SU-DHL-6 (cell line): Measurements from ENCODE around the gene PNN.
"Not testable (repeated sequence)": the region's sequence is repeated elsewhere in the genome, so short reads cannot be mapped to it uniquely, and the experiment has no call there.

Experiments
- H2AFZ ChIP-seq: fragments of 200-600 bp; sonication (generic); 2 replicates; pipeline ENCODE4 v1.6.1; 2014; ENCODE audit warnings: low read depth, mild to moderate bottlenecking, moderate library complexity, mixed read lengths, antibody characterized with exemption, low read length; ENCODE audit not compliant: severe bottlenecking
- H3F3A ChIP-seq: fragments of 200-600 bp; shearing (Covaris generic); 2 replicates; pipeline ENCODE4 v1.6.0; 2016; ENCODE audit warnings: antibody characterized with exemption, mild to moderate bottlenecking; ENCODE audit not compliant: insufficient read depth
- H3K27ac ChIP-seq: fragments of 200-600 bp; sonication (generic); 2 replicates; pipeline ENCODE4 v1.5.1; 2016; ENCODE audit warnings: low read depth, mild to moderate bottlenecking, low read length, moderate library complexity, mixed read lengths
- H3K27me3 ChIP-seq: fragments of 200-600 bp; sonication (generic), shearing (Covaris generic); 2 replicates; pipeline ENCODE4 v1.6.0; 2014; ENCODE audit warnings: mild to moderate bottlenecking, low read length
- H3K36me3 ChIP-seq: fragments of 200-600 bp; sonication (generic); 2 replicates; pipeline ENCODE4 v1.6.1; 2014; ENCODE audit warnings: mild to moderate bottlenecking, low read length, mixed read lengths
- H3K4me2 ChIP-seq: fragments of 300-600, 200-600 bp; shearing (Covaris generic), sonication (generic); 2 replicates; pipeline ENCODE4 v1.6.0; 2014; ENCODE audit warnings: low read length, low read depth, mild to moderate bottlenecking; ENCODE audit not compliant: poor library complexity, severe bottlenecking
- H3K4me3 ChIP-seq: fragments of 200-600 bp; sonication (generic); 2 replicates; pipeline ENCODE4 v1.5.1; 2014; ENCODE audit warnings: antibody characterized with exemption, low read length, mild to moderate bottlenecking, mixed read lengths; ENCODE audit not compliant: insufficient read depth, poor library complexity, severe bottlenecking
- H3K79me2 ChIP-seq: fragments of 200-600 bp; sonication (generic); 2 replicates; pipeline ENCODE4 v1.6.1; 2014; ENCODE audit warnings: mild to moderate bottlenecking, low read length, moderate library complexity; ENCODE audit not compliant: insufficient read depth
- H3K9ac ChIP-seq: fragments of 200-600 bp; sonication (generic); 2 replicates; pipeline ENCODE4 v1.7.0; 2014; ENCODE audit warnings: mild to moderate bottlenecking, low read length
- H3K9me2 ChIP-seq: fragments of 200-600 bp; sonication (generic); replicated peaks from 2 replicates; pipeline ENCODE4 v1.6.1; 2014; ENCODE audit warnings: low read length; ENCODE audit not compliant: insufficient read depth
- H3K9me3 ChIP-seq: fragments of 200-600 bp; sonication (generic); 2 replicates; pipeline ENCODE4 v1.6.1; 2014; ENCODE audit warnings: low read length, mixed read lengths; ENCODE audit not compliant: insufficient read depth
- H4K20me1 ChIP-seq: fragments of 200-600 bp; sonication (generic); 2 replicates; pipeline ENCODE4 v1.6.1; 2014; ENCODE audit warnings: low read depth, mild to moderate bottlenecking, antibody characterized with exemption, low read length, moderate library complexity, mixed read lengths
- CTCF ChIP-seq: fragments of 200-600 bp; sonication (generic); IDR thresholded peaks from one replicate; pipeline ENCODE4 v1.5.1; 2017; ENCODE audit warnings: antibody characterized with exemption, mild to moderate bottlenecking, low read length, moderate library complexity; ENCODE audit not compliant: insufficient read depth, poor library complexity, severe bottlenecking
- EZH2phosphoT487 ChIP-seq: fragments of 200-600 bp; sonication (generic), shearing (Covaris generic); conservative IDR thresholded peaks from 2 replicates; pipeline ENCODE4 v1.6.1; 2018; ENCODE audit warnings: mild to moderate bottlenecking, antibody characterized with exemption, low read length, moderate library complexity, mixed read lengths

PNN gene

GRCh38 chr14:39182770-39183684 is 8.0 kb downstream of the PNN start:
- TF ChIP-seq EZH2phosphoT487 (no peak), CTCF (no peak)
- Histone ChIP-seq H2AFZ (no peak overlapping the region), H3K4me3 (no peak overlapping the region), H3K79me2 (peaks cover 13% of the 10 kb centered on the region), H4K20me1 (peaks cover 27% of the 10 kb centered on the region), H3F3A (peaks cover 83% of the 10 kb centered on the region), H3K9ac (no peak overlapping the region), H3K27me3 (no peaks in the 10 kb centered on the region), H3K36me3 (peaks cover 58% of the 10 kb centered on the region), H3K4me2 (no peak overlapping the region), H3K9me3 (no peaks in the 10 kb centered on the region), H3K27ac (no peak overlapping the region), H3K9me2 (no peaks in the 10 kb centered on the region)

- H3K9me3 ChIP-seq, H3K27me3 ChIP-seq, H3K9ac ChIP-seq, H3K27ac ChIP-seq, H3K9me2 ChIP-seq, H2AFZ ChIP-seq, H3K4me2 ChIP-seq, H3K4me3 ChIP-seq: not testable (repeated sequence)
- Histone ChIP-seq H3K79me2 (peaks cover 11% of the 10 kb centered on the region), H3F3A (peaks cover 87% of the 10 kb centered on the region), H4K20me1 (peaks cover 26% of the 10 kb centered on the region), H3K36me3 (peaks cover 52% of the 10 kb centered on the region)
Measured at GRCh38 chr14:39183685-39184003, 8.6 kb downstream of the PNN start.

GRCh38 chr14:39184628-39185255 is 9.7 kb downstream of the PNN start:
- no peaks in the 10 kb centered on the region for H3K9me2 ChIP-seq
- peaks cover 19% of the 10 kb centered on the region for H4K20me1 ChIP-seq
- H3K4me2 ChIP-seq, result no peak overlapping the region
- TF ChIP-seq EZH2phosphoT487, result no peak
- TF ChIP-seq CTCF, result no peak
- H3K27me3 ChIP-seq, result no peaks in the 10 kb centered on the region
- H3K9ac ChIP-seq, result no peak overlapping the region
- H3K9me3 ChIP-seq, result no peaks in the 10 kb centered on the region
- no peak overlapping the region for H3K4me3 ChIP-seq
- H2AFZ ChIP-seq, result no peak overlapping the region
- peaks cover 80% of the 10 kb centered on the region for H3F3A ChIP-seq
- H3K36me3 ChIP-seq, result peaks cover 43% of the 10 kb centered on the region
- H3K27ac ChIP-seq, result no peak overlapping the region
- H3K79me2 ChIP-seq, result peaks cover 5% of the 10 kb centered on the region
